Measurements from ENCODE around the gene SULF2.

GRCh38 chr20:47670913-47671312, 114.4 kb downstream of the SULF2 start:
- TF ChIP-seq YY1 (IDR thresholded peaks at IDR 0.05; ENCODE audit: insufficient read depth, insufficient read length) (no peak), SUZ12 (IDR thresholded peaks at IDR 0.05; ENCODE audit: extremely low read depth, insufficient read depth, insufficient read length) (no peak)
